Measurements from ENCODE around the gene KRT4. TPM values are rescaled to one million over a fixed set of nuclear protein-coding genes. Genes with fewer than 3 reads are reported as not detected.

The KRT4 gene
- total RNA-seq, 1 experiment from 2014 or later, result 20.7 TPM

DNA sequence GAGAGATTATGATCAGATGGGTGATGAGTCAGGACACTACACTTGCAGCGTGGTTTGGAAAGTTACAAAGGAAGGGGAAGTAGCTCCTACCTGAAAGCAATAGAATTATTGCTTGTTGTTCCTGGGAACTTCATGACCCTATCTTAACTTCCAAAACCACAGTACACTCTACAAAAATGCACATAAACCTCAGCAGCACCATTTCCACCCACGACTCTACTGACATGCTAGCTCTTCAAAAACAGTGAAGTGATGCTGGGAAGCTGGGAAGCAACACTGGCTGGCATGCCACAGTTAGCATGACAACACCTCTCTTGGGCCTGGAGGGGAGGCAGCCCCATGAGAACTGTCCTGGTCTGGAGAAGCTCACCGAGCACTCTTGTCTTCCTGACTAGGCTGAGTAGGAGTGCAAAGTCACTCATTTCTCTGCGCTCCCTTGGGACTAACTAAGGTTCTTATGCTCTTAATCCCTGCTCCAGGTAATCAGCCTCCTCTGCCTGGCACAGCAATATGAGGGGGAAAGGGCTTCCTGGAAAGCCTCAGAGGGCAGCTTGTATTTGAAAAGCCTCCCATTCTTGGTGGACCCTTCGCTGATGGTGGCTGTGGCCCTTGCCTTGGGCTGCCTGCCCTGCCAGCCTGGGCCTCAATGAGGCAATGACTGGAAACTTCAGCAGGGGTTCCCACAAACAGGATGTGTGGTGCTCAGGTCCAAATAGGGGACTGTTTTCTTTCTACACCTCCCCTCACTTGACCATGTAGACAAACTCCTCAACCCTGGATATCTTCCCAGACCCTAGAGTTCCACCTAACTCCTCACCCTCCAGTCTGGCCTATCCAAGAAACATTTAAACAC is 19.2 kb downstream of the KRT4 start:
- no peaks in the 10 kb centered on the region for H3K36me3 ChIP-seq (ENCODE audit: low read depth, low read length)
- ChIA-PET POLR2A (ENCODE audit: unreplicated experiment) (no interaction called here), CTCF (interaction anchor here (1.0 kb wide), 1 partner anchor 85 kb away, joined by 7 read pairs; no protein-coding TSS in a partner anchor)
- no peaks in the 10 kb centered on the region for H3K27me3 ChIP-seq (ENCODE audit: low read length)
- no peak for TF ChIP-seq EZH2phosphoT487 (IDR thresholded peaks at IDR 0.05; ENCODE audit: borderline replicate concordance, low read length)
- TF ChIP-seq EZH2 (IDR thresholded peaks at IDR 0.05; ENCODE audit: low read length, unreplicated experiment), result no peak
- TF ChIP-seq, protein P1, sequence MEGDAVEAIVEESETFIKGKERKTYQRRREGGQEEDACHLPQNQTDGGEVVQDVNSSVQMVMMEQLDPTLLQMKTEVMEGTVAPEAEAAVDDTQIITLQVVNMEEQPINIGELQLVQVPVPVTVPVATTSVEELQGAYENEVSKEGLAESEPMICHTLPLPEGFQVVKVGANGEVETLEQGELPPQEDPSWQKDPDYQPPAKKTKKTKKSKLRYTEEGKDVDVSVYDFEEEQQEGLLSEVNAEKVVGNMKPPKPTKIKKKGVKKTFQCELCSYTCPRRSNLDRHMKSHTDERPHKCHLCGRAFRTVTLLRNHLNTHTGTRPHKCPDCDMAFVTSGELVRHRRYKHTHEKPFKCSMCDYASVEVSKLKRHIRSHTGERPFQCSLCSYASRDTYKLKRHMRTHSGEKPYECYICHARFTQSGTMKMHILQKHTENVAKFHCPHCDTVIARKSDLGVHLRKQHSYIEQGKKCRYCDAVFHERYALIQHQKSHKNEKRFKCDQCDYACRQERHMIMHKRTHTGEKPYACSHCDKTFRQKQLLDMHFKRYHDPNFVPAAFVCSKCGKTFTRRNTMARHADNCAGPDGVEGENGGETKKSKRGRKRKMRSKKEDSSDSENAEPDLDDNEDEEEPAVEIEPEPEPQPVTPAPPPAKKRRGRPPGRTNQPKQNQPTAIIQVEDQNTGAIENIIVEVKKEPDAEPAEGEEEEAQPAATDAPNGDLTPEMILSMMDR (conservative IDR thresholded peaks at IDR 0.05; ENCODE audit: low read depth, low read length), result no peak
- H3K27ac ChIP-seq (ENCODE audit: low read length), result peak overlapping the region; percentile 96
- no peak overlapping the region for H2AFZ ChIP-seq (ENCODE audit: low read length)
- no peaks in the 10 kb centered on the region for H3K79me2 ChIP-seq (ENCODE audit: low read length)
- peak; percentile 85 for DNase-seq
- no peaks in the 10 kb centered on the region for H3F3A ChIP-seq (ENCODE audit: low read length, unreplicated experiment)
- no peak overlapping the region for H3K4me3 ChIP-seq (ENCODE audit: low read length)
- no peaks in the 10 kb centered on the region for H3K9me3 ChIP-seq (ENCODE audit: low read length)
- BruUV-seq (replicated peaks), result no TSS peak
- no peaks in the 10 kb centered on the region for H4K20me1 ChIP-seq (ENCODE audit: low read length)
- H3K9ac ChIP-seq (ENCODE audit: low read length), result peak overlapping the region; percentile 71
- ATAC-seq, result peak; percentile 43
- H3K4me1 ChIP-seq (ENCODE audit: insufficient read depth, low read length), result peaks cover 47% of the 10 kb centered on the region
- peak overlapping the region; percentile 32; the same call in 1 of the 2 replicates for H3K4me2 ChIP-seq (ENCODE audit: low read length)
- intact Hi-C loops (cut with micrococcal nuclease), result no loop called here
- no peaks in the 10 kb centered on the region for H3K9me2 ChIP-seq (replicated peaks; ENCODE audit: low read length)

DNA sequence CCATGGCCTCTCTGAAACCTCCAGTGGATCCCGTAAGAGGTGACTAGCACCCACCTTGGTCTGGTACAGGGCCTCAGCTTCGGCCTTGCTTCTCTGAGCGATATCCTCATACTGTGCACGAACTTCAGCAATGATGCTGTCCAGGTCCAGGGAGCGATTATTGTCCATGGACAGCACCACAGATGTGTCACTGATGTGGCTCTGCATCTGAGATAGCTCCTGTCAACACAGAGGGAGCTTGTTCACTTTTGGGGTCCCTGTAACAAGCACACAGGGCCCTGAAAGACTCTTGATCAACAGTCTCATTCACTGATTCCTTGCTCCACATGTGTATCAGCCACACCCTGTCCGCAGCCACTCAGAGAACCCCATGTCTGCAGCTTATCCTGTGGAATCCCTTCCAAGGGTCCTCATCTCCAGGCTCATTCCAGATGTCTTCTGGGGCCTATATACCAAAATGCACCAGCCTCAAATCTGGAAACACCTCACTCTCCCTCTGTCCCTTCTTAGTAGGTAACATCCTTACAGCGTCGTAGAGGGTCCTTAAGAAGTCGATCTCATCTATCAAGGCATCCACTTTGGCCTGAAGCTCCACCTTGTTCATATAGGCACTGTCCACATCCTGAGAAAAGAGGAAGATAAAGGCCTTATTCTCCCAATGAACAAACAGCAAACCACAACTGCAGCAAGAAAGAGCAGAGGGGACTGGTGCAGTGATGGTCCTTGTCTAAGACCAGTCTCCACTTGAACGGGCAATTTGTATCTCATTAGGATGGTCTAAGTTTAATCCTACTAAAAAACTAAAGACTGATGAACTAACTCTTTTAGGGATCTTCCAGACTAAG is 21.5 kb downstream of the KRT4 start:
- no peaks in the 10 kb centered on the region for H3K27me3 ChIP-seq (ENCODE audit: low read length)

More for the DNA sequence above, 21.5 kb downstream of the KRT4 start:
- DNase-seq (no peak), ATAC-seq (no peak)
- Histone ChIP-seq H3F3A (ENCODE audit: low read length, unreplicated experiment) (no peaks in the 10 kb centered on the region), H3K79me2 (ENCODE audit: low read length) (no peaks in the 10 kb centered on the region), H3K4me2 (ENCODE audit: low read length) (no peak overlapping the region), H3K4me1 (ENCODE audit: insufficient read depth, low read length) (peaks cover 25% of the 10 kb centered on the region), H4K20me1 (ENCODE audit: low read length) (no peaks in the 10 kb centered on the region), H3K9ac (ENCODE audit: low read length) (no peak overlapping the region), H2AFZ (ENCODE audit: low read length) (no peak overlapping the region), H3K27ac (ENCODE audit: low read length) (no peak overlapping the region), H3K9me2 (replicated peaks; ENCODE audit: low read length) (no peaks in the 10 kb centered on the region), H3K36me3 (ENCODE audit: low read depth, low read length) (no peaks in the 10 kb centered on the region), H3K9me3 (ENCODE audit: low read length) (no peaks in the 10 kb centered on the region), H3K4me3 (ENCODE audit: low read length) (no peak overlapping the region)
- no peak for TF ChIP-seq EZH2 (IDR thresholded peaks at IDR 0.05; ENCODE audit: low read length, unreplicated experiment)
- no peak for TF ChIP-seq EZH2phosphoT487 (IDR thresholded peaks at IDR 0.05; ENCODE audit: borderline replicate concordance, low read length)
- TF ChIP-seq, protein P1 (conservative IDR thresholded peaks at IDR 0.05; ENCODE audit: low read depth, low read length), result no peak
- no TSS peak for BruUV-seq (replicated peaks)
- intact Hi-C loops (cut with micrococcal nuclease), result no loop called here
- ChIA-PET POLR2A (ENCODE audit: unreplicated experiment) (interaction anchor here (0.6 kb wide), 1 partner anchor 83 kb away, joined by 5 read pairs; no protein-coding TSS in a partner anchor), CTCF (no interaction called here)
